ENCODE results near the gene AGBL2.
"Not testable (repeated sequence)": the region's sequence is repeated elsewhere in the genome, so short reads cannot be mapped to it uniquely, and the experiment has no call there.

Gene AGBL2

GRCh38 chr11:47656260-47656885 is 58.8 kb downstream of the AGBL2 start:
- no peaks in the 10 kb centered on the region for H3K4me1 ChIP-seq (ENCODE audit: insufficient read depth, low read length)
- no peak overlapping the region for H3K27ac ChIP-seq (ENCODE audit: low read depth, low read length)
- H3K4me3 ChIP-seq (ENCODE audit: low read depth in 1 of 2, low read length in 2 of 2), result no peak overlapping the region
- H3K9ac ChIP-seq (ENCODE audit: low read length), result no peak overlapping the region
- no peaks in the 10 kb centered on the region for H3K36me3 ChIP-seq (ENCODE audit: insufficient read depth, low read length)
- H3K27me3 ChIP-seq (ENCODE audit: control insufficient read depth in 1 of 2, insufficient read depth in 2 of 2, low read length in 2 of 2), result no peaks in the 10 kb centered on the region
- no peaks in the 10 kb centered on the region for H3K9me3 ChIP-seq (ENCODE audit: low read length)

- no peak overlapping the region for H3K27ac ChIP-seq (ENCODE audit: low read depth, low read length)
- H3K9ac ChIP-seq (ENCODE audit: low read length), result no peak overlapping the region
- no peaks in the 10 kb centered on the region for H3K27me3 ChIP-seq (ENCODE audit: control insufficient read depth in 1 of 2, insufficient read depth in 2 of 2, low read length in 2 of 2)
Observed at GRCh38 chr11:47651818-47652469, 63.2 kb downstream of the AGBL2 start.

GRCh38 chr11:47649276-47649675 is 65.9 kb downstream of the AGBL2 start:
- H3K27ac ChIP-seq (ENCODE audit: low read depth, low read length), result no peak overlapping the region
- no peaks in the 10 kb centered on the region for H3K27me3 ChIP-seq (ENCODE audit: control insufficient read depth in 1 of 2, insufficient read depth in 2 of 2, low read length in 2 of 2)
- H3K9ac ChIP-seq (ENCODE audit: low read length), result no peak overlapping the region
- no peaks in the 10 kb centered on the region for H3K4me1 ChIP-seq (ENCODE audit: insufficient read depth, low read length)
- no peaks in the 10 kb centered on the region for H3K9me3 ChIP-seq (ENCODE audit: low read length)
- H3K36me3 ChIP-seq (ENCODE audit: insufficient read depth, low read length), result no peaks in the 10 kb centered on the region
- no peak overlapping the region for H3K4me3 ChIP-seq (ENCODE audit: low read depth in 1 of 2, low read length in 2 of 2)

More at GRCh38 chr11:47651818-47652469, 63.2 kb downstream of the AGBL2 start:
- Histone ChIP-seq H3K4me3 (ENCODE audit: low read depth in 1 of 2, low read length in 2 of 2) (no peak overlapping the region), H3K36me3 (ENCODE audit: insufficient read depth, low read length) (no peaks in the 10 kb centered on the region), H3K9me3 (ENCODE audit: low read length) (no peaks in the 10 kb centered on the region), H3K4me1 (ENCODE audit: insufficient read depth, low read length) (no peaks in the 10 kb centered on the region)

- Histone ChIP-seq H3K36me3 (ENCODE audit: insufficient read depth, low read length) (no peaks in the 10 kb centered on the region), H3K27me3 (ENCODE audit: control insufficient read depth in 1 of 2, insufficient read depth in 2 of 2, low read length in 2 of 2) (no peaks in the 10 kb centered on the region), H3K4me3 (ENCODE audit: low read depth in 1 of 2, low read length in 2 of 2) (no peak overlapping the region), H3K4me1 (ENCODE audit: insufficient read depth, low read length) (peaks cover 9% of the 10 kb centered on the region), H3K27ac (ENCODE audit: low read depth, low read length) (no peak overlapping the region), H3K9ac (ENCODE audit: low read length) (no peak overlapping the region), H3K9me3 (ENCODE audit: low read length) (no peaks in the 10 kb centered on the region)
Observed at GRCh38 chr11:47646019-47646418, 69.2 kb downstream of the AGBL2 start.

GRCh38 chr11:47645500-47645899 is 69.7 kb downstream of the AGBL2 start:
- no peaks in the 10 kb centered on the region for H3K9me3 ChIP-seq (ENCODE audit: low read length)
- H3K27me3 ChIP-seq (ENCODE audit: control insufficient read depth in 1 of 2, insufficient read depth in 2 of 2, low read length in 2 of 2), result no peaks in the 10 kb centered on the region
- H3K36me3 ChIP-seq (ENCODE audit: insufficient read depth, low read length), result no peaks in the 10 kb centered on the region
- peaks cover 11% of the 10 kb centered on the region for H3K4me1 ChIP-seq (ENCODE audit: insufficient read depth, low read length)
- H3K9ac ChIP-seq (ENCODE audit: low read length), result no peak overlapping the region
- H3K27ac ChIP-seq (ENCODE audit: low read depth, low read length), result no peak overlapping the region
- H3K4me3 ChIP-seq (ENCODE audit: low read depth in 1 of 2, low read length in 2 of 2), result no peak overlapping the region

GRCh38 chr11:47642099-47642855 is 72.9 kb downstream of the AGBL2 start, which contains the start of gene MTCH2:
Gene MTCH2, minus strand, starts transcription at chr11:47642559. Its CDS starts 94 bp downstream, at chr11:47642465.
- Histone ChIP-seq H3K36me3 (ENCODE audit: insufficient read depth, low read length) (peaks cover 14% of the 10 kb centered on the region), H3K4me3 (ENCODE audit: low read depth in 1 of 2, low read length in 2 of 2) (peak within 1 kb of the TSS; percentile 63 to 89), H3K9me3 (ENCODE audit: low read length) (no peaks in the 10 kb centered on the region), H3K4me1 (ENCODE audit: insufficient read depth, low read length) (peaks cover 14% of the 10 kb centered on the region), H3K27ac (ENCODE audit: low read depth, low read length) (peak within 1 kb of the TSS; percentile 74), H3K27me3 (ENCODE audit: control insufficient read depth in 1 of 2, insufficient read depth in 2 of 2, low read length in 2 of 2) (no peaks in the 10 kb centered on the region), H3K9ac (ENCODE audit: low read length) (peak within 1 kb of the TSS; percentile 75)

- Histone ChIP-seq H3K4me1 (ENCODE audit: insufficient read depth, low read length) (peaks cover 14% of the 10 kb centered on the region), H3K36me3 (ENCODE audit: insufficient read depth, low read length) (peaks cover 14% of the 10 kb centered on the region), H3K27me3 (ENCODE audit: control insufficient read depth in 1 of 2, insufficient read depth in 2 of 2, low read length in 2 of 2) (no peaks in the 10 kb centered on the region), H3K4me3 (ENCODE audit: low read depth in 1 of 2, low read length in 2 of 2) (peak overlapping the region; percentile 63 to 89), H3K9ac (ENCODE audit: low read length) (peak overlapping the region; percentile 75), H3K9me3 (ENCODE audit: low read length) (no peaks in the 10 kb centered on the region), H3K27ac (ENCODE audit: low read depth, low read length) (peak overlapping the region; percentile 73)
Observed at GRCh38 chr11:47641600-47642098, 73.5 kb downstream of the AGBL2 start.

- not testable (repeated sequence) for H3K9me3 ChIP-seq (ENCODE audit: low read length); H3K27me3 ChIP-seq (ENCODE audit: control insufficient read depth in 1 of 2, insufficient read depth in 2 of 2, low read length in 2 of 2); H3K27ac ChIP-seq (ENCODE audit: low read depth, low read length); H3K9ac ChIP-seq (ENCODE audit: low read length); H3K4me3 ChIP-seq (ENCODE audit: low read depth in 1 of 2, low read length in 2 of 2)
- peaks cover 14% of the 10 kb centered on the region for H3K4me1 ChIP-seq (ENCODE audit: insufficient read depth, low read length)
- peaks cover 18% of the 10 kb centered on the region for H3K36me3 ChIP-seq (ENCODE audit: insufficient read depth, low read length)
Observed at GRCh38 chr11:47640506-47640905, 74.7 kb downstream of the AGBL2 start.

- H3K36me3 ChIP-seq (ENCODE audit: insufficient read depth, low read length), result peaks cover 37% of the 10 kb centered on the region
- not testable (repeated sequence) for H3K27me3 ChIP-seq (ENCODE audit: control insufficient read depth in 1 of 2, insufficient read depth in 2 of 2, low read length in 2 of 2); H3K9me3 ChIP-seq (ENCODE audit: low read length); H3K4me3 ChIP-seq (ENCODE audit: low read depth in 1 of 2, low read length in 2 of 2); H3K4me1 ChIP-seq (ENCODE audit: insufficient read depth, low read length); H3K9ac ChIP-seq (ENCODE audit: low read length); H3K27ac ChIP-seq (ENCODE audit: low read depth, low read length)
Observed at GRCh38 chr11:47636331-47636730, 78.8 kb downstream of the AGBL2 start.

- Histone ChIP-seq H3K4me1 (ENCODE audit: insufficient read depth, low read length) (no peaks in the 10 kb centered on the region), H3K36me3 (ENCODE audit: insufficient read depth, low read length) (peaks cover 61% of the 10 kb centered on the region), H3K9me3 (ENCODE audit: low read length) (no peaks in the 10 kb centered on the region), H3K27ac (ENCODE audit: low read depth, low read length) (no peak overlapping the region), H3K9ac (ENCODE audit: low read length) (no peak overlapping the region), H3K27me3 (ENCODE audit: control insufficient read depth in 1 of 2, insufficient read depth in 2 of 2, low read length in 2 of 2) (no peaks in the 10 kb centered on the region), H3K4me3 (ENCODE audit: low read depth in 1 of 2, low read length in 2 of 2) (no peak overlapping the region)
Observed at GRCh38 chr11:47631473-47631872, 83.7 kb downstream of the AGBL2 start.

- Histone ChIP-seq H3K4me3 (ENCODE audit: low read depth in 1 of 2, low read length in 2 of 2) (no peak overlapping the region), H3K4me1 (ENCODE audit: insufficient read depth, low read length) (no peaks in the 10 kb centered on the region), H3K9me3 (ENCODE audit: low read length) (no peaks in the 10 kb centered on the region), H3K27ac (ENCODE audit: low read depth, low read length) (no peak overlapping the region), H3K27me3 (ENCODE audit: control insufficient read depth in 1 of 2, insufficient read depth in 2 of 2, low read length in 2 of 2) (no peaks in the 10 kb centered on the region), H3K36me3 (ENCODE audit: insufficient read depth, low read length) (peaks cover 48% of the 10 kb centered on the region), H3K9ac (ENCODE audit: low read length) (no peak overlapping the region)
Observed at GRCh38 chr11:47628026-47628425, 87.1 kb downstream of the AGBL2 start.

Data from muscle layer of colon (tissue), 2 donors.